ENCODE results near the gene SLC7A6OS.

SLC7A6OS gene

GRCh38 chr16:68300734-68301459 lies 9.8 kb downstream of the SLC7A6OS start:
- no peak for TF ChIP-seq CTCF (IDR thresholded peaks at IDR 0.05; ENCODE audit: low read depth, low read length, missing control alignments)
- no peak overlapping the region for H3K4me3 ChIP-seq (ENCODE audit: low read depth, low read length)
- no peak for DNase-seq (ENCODE audit: low read depth)
- in situ Hi-C loops (cut with HindIII; ENCODE audit: low sequenced_read_pairs): no loop called here

GRCh38 chr16:68299571-68300453 lies 10.9 kb downstream of the SLC7A6OS start:
- TF ChIP-seq CTCF (IDR thresholded peaks at IDR 0.05; ENCODE audit: low read depth, low read length, missing control alignments): no peak
- in situ Hi-C loops (cut with HindIII; ENCODE audit: low sequenced_read_pairs): no loop called here
- DNase-seq (ENCODE audit: low read depth): no peak
- no peak overlapping the region for H3K4me3 ChIP-seq (ENCODE audit: low read depth, low read length)

GRCh38 chr16:68298907-68299561 lies 11.7 kb downstream of the SLC7A6OS start:
- in situ Hi-C loops (cut with HindIII; ENCODE audit: low sequenced_read_pairs): no loop called here
- no peak overlapping the region for H3K4me3 ChIP-seq (ENCODE audit: low read depth, low read length)
- no peak for TF ChIP-seq CTCF (IDR thresholded peaks at IDR 0.05; ENCODE audit: low read depth, low read length, missing control alignments)
- no peak for DNase-seq (ENCODE audit: low read depth)

- no peak for DNase-seq (ENCODE audit: low read depth)
- no peak overlapping the region for H3K4me3 ChIP-seq (ENCODE audit: low read depth, low read length)
- TF ChIP-seq CTCF (IDR thresholded peaks at IDR 0.05; ENCODE audit: low read depth, low read length, missing control alignments): no peak
- in situ Hi-C loops (cut with HindIII; ENCODE audit: low sequenced_read_pairs): no loop called here
These were observed 12.4 kb downstream of the SLC7A6OS start for GRCh38 chr16:68298312-68298711.

GRCh38 chr16:68297908-68298307 lies 12.8 kb downstream of the SLC7A6OS start:
- in situ Hi-C loops (cut with HindIII; ENCODE audit: low sequenced_read_pairs): no loop called here
- no peak for DNase-seq (ENCODE audit: low read depth)
- H3K4me3 ChIP-seq (ENCODE audit: low read depth, low read length): no peak overlapping the region
- no peak for TF ChIP-seq CTCF (IDR thresholded peaks at IDR 0.05; ENCODE audit: low read depth, low read length, missing control alignments)

GRCh38 chr16:68296693-68297092 lies 14.1 kb downstream of the SLC7A6OS start:
- no peak for TF ChIP-seq CTCF (IDR thresholded peaks at IDR 0.05; ENCODE audit: low read depth, low read length, missing control alignments)
- no peak for DNase-seq (ENCODE audit: low read depth)
- in situ Hi-C loops (cut with HindIII; ENCODE audit: low sequenced_read_pairs): no loop called here
- H3K4me3 ChIP-seq (ENCODE audit: low read depth, low read length): no peak overlapping the region

Measured in astrocyte of the cerebellum (primary cell).